Vagina (tissue), 2 donors: ENCODE results near the gene PMM2. TPM values are rescaled to one million over a fixed set of nuclear protein-coding genes. Genes with fewer than 3 reads are reported as not detected.

ENCODE experiments used
- DNase-seq, 2 donors: peaks; one replicate each; pipeline ENCODE4 v3.0.0-alpha.2; 2017; ENCODE audit errors: extremely low spot score in 2 of 2
- H3K27ac ChIP-seq: fragments of 200-600 bp; sonication (generic); one replicate; pipeline ENCODE4 v1.5.1; 2019
- H3K27me3 ChIP-seq: fragments of 200-600 bp; sonication (generic); one replicate; pipeline ENCODE4 v1.5.1; 2019
- H3K36me3 ChIP-seq, 2 donors: fragments of 200-600 bp; sonication (generic); one replicate each; pipeline ENCODE4 v1.5.1; 2017 to 2019
- H3K4me1 ChIP-seq: fragments of 200-600 bp; sonication (generic); one replicate; pipeline ENCODE4 v1.5.1; 2019
- H3K4me3 ChIP-seq, 2 donors: fragments of 200-600 bp; sonication (generic); 1 replicate in 1 of 2; 2 replicates in 1 of 2; pipeline ENCODE4 v1.5.1; 2016 to 2019
- H3K9me3 ChIP-seq: fragments of 200-600 bp; sonication (generic); one replicate; pipeline ENCODE4 v1.5.1; 2019
- CTCF ChIP-seq, 3 experiments: fragments of 450-650 bp in 2 of 3; fragments of 200-600 bp in 1 of 3; sonication (generic) in 1 of 3; IDR thresholded peaks; one replicate each; pipeline ENCODE4 v1.5.1; 2017 to 2019; ENCODE audit warnings: antibody characterized with exemption in 3 of 3, mild to moderate bottlenecking in 2 of 3, moderate library complexity in 2 of 3
- POLR2A ChIP-seq, 2 donors: fragments of 450-650 bp; IDR thresholded peaks; one replicate each; pipeline ENCODE4 v1.6.1; 2017; ENCODE audit warnings: antibody characterized with exemption in 2 of 2, mild to moderate bottlenecking in 2 of 2, moderate library complexity in 2 of 2
- POLR2AphosphoS5 ChIP-seq, 2 donors: sonication (generic); formaldehyde crosslinking; IDR thresholded peaks; one replicate each; pipeline ENCODE4 v1.9.0; 2017; ENCODE audit warnings: antibody characterized with exemption in 2 of 2, mild to moderate bottlenecking in 2 of 2, low read depth in 1 of 2; ENCODE audit not compliant: insufficient read depth in 1 of 2
- intact Hi-C: fragments of 100-400 bp; cut with DNase I; formaldehyde crosslinking; loops from one replicate; pipeline ENCODE4 v1.15.1; 2023
- total RNA-seq: library from RNA; depleted of rRNA; stranded (reverse); fragments of >200 nt; gene quantifications from one replicate; pipeline ENCODE4 v1.2.3, GENCODE V29; 2016

PMM2 gene
- total RNA-seq, 1 donor from 2014 or later: 21.4 TPM

DNA sequence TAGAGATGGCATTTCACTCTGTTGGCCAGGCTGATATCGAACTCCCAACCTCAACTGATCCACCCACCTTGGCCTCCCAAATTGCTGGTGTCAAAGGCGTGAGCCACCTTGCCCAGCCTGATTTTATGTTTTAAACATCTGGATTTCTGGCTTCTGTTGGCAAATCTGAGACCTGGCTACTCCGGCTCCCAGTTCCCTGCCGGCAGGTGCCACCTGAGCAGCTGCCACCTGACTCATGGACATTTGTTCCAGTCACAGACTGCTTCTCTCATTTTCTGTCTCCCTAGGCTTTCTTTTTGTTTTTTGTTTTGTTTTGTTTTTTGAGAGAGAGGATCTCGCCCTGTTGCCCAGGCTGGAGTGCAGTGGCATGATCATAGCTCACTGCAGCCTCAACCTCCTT lies 9.6 kb downstream of the PMM2 start:
- Histone ChIP-seq H3K36me3 (peaks cover 0 to 90% of the 10 kb centered on the region in 2 donors), H3K27me3 (no peaks in the 10 kb centered on the region), H3K27ac (no peak overlapping the region), H3K9me3 (no peaks in the 10 kb centered on the region), H3K4me1 (no peaks in the 10 kb centered on the region), H3K4me3 (no peak overlapping the region)
- no peak for DNase-seq
- TF ChIP-seq CTCF (IDR thresholded peaks at IDR 0.05): no peak
- TF ChIP-seq POLR2A (IDR thresholded peaks at IDR 0.05): no peak
- no peak for TF ChIP-seq POLR2AphosphoS5 (IDR thresholded peaks at IDR 0.05; ENCODE audit: insufficient read depth in 1 of 2, low read depth in 1 of 2)
- intact Hi-C loops: no loop called here

- intact Hi-C loops: no loop called here
- H3K27me3 ChIP-seq: no peaks in the 10 kb centered on the region
Measured at GRCh38 chr16:8808009-8808408, 10.4 kb downstream of the PMM2 start.

GRCh38 chr16:8808613-8809353 lies 11.1 kb downstream of the PMM2 start:
- DNase-seq: no peak
- Histone ChIP-seq H3K36me3 (peaks cover 0 to 90% of the 10 kb centered on the region in 2 donors), H3K27me3 (no peaks in the 10 kb centered on the region), H3K4me1 (no peaks in the 10 kb centered on the region), H3K27ac (no peak overlapping the region), H3K9me3 (no peaks in the 10 kb centered on the region), H3K4me3 (no peak overlapping the region)
- intact Hi-C loops: no loop called here
- TF ChIP-seq CTCF (IDR thresholded peaks at IDR 0.05): no peak
- no peak for TF ChIP-seq POLR2A (IDR thresholded peaks at IDR 0.05)
- no peak for TF ChIP-seq POLR2AphosphoS5 (IDR thresholded peaks at IDR 0.05; ENCODE audit: insufficient read depth in 1 of 2, low read depth in 1 of 2)

More at GRCh38 chr16:8808009-8808408, 10.4 kb downstream of the PMM2 start:
- Histone ChIP-seq H3K9me3 (no peaks in the 10 kb centered on the region), H3K36me3 (peaks cover 0 to 90% of the 10 kb centered on the region in 2 donors), H3K4me3 (no peak overlapping the region), H3K4me1 (no peaks in the 10 kb centered on the region), H3K27ac (no peak overlapping the region)
- no peak for DNase-seq
- TF ChIP-seq CTCF (IDR thresholded peaks at IDR 0.05): no peak
- TF ChIP-seq POLR2AphosphoS5 (IDR thresholded peaks at IDR 0.05; ENCODE audit: insufficient read depth in 1 of 2, low read depth in 1 of 2): no peak
- no peak for TF ChIP-seq POLR2A (IDR thresholded peaks at IDR 0.05)

GRCh38 chr16:8812162-8812843 lies 14.7 kb downstream of the PMM2 start:
- H3K9me3 ChIP-seq: no peaks in the 10 kb centered on the region
- TF ChIP-seq POLR2A (IDR thresholded peaks at IDR 0.05) (no peak), CTCF (IDR thresholded peaks at IDR 0.05) (no peak), POLR2AphosphoS5 (IDR thresholded peaks at IDR 0.05; ENCODE audit: insufficient read depth in 1 of 2, low read depth in 1 of 2) (no peak)
- no peaks in the 10 kb centered on the region for H3K27me3 ChIP-seq
- H3K36me3 ChIP-seq: peaks cover 0 to 82% of the 10 kb centered on the region in 2 donors
- no peak overlapping the region for H3K27ac ChIP-seq
- intact Hi-C loops: no loop called here
- H3K4me3 ChIP-seq: no peak overlapping the region
- no peak for DNase-seq
- no peaks in the 10 kb centered on the region for H3K4me1 ChIP-seq
